Central memory CD8-positive, alpha-beta T cell (primary cell): ENCODE data around the gene WDR33.

Experiments
- ATAC-seq: fragments of 150-1000 bp; cut with Tn5 transposase; replicated peaks from 2 replicates; pipeline ENCODE4 v1.10.0; 2022; ENCODE audit warnings: mild to moderate bottlenecking, moderate FRiP score, moderate number of reproducible peaks; ENCODE audit not compliant: poor library complexity, severe bottlenecking; ENCODE audit errors: extremely low read depth
- DNase-seq, 2 donors: peaks; one replicate each; pipeline ENCODE4 v3.0.0; 2021; ENCODE audit warnings: low spot score in 2 of 2
- H3K27ac Mint-ChIP-seq: one replicate; pipeline ENCODE4 v1.8.0; 2022; ENCODE audit warnings: low read depth, mild to moderate bottlenecking, moderate library complexity, mixed read lengths
- H3K27me3 Mint-ChIP-seq: one replicate; pipeline ENCODE4 v1.8.0; 2022; ENCODE audit warnings: mixed read lengths
- H3K36me3 Mint-ChIP-seq: one replicate; pipeline ENCODE4 v1.8.0; 2022; ENCODE audit warnings: mild to moderate bottlenecking, moderate library complexity, mixed read lengths; ENCODE audit not compliant: insufficient read depth
- H3K4me1 Mint-ChIP-seq: one replicate; pipeline ENCODE4 v1.8.0; 2022; ENCODE audit warnings: mixed read lengths
- H3K4me3 Mint-ChIP-seq: one replicate; pipeline ENCODE4 v1.8.0; 2022; ENCODE audit warnings: mild to moderate bottlenecking, moderate library complexity, mixed read lengths
- H3K9me3 Mint-ChIP-seq: one replicate; pipeline ENCODE4 v1.8.0; 2022; ENCODE audit warnings: mixed read lengths

Gene WDR33

GRCh38 chr2:127654838-127655175 lies 156.2 kb downstream of the WDR33 start:
- H3K27ac Mint-ChIP-seq, result no peak overlapping the region
- peaks cover under 1% of the 10 kb centered on the region for H3K4me1 Mint-ChIP-seq
- peaks cover 3% of the 10 kb centered on the region for H3K36me3 Mint-ChIP-seq
- H3K4me3 Mint-ChIP-seq, result no peak overlapping the region
- DNase-seq (no peak), ATAC-seq (no peak)
- H3K9me3 Mint-ChIP-seq, result no peaks in the 10 kb centered on the region
- peaks cover 15% of the 10 kb centered on the region for H3K27me3 Mint-ChIP-seq

DNA sequence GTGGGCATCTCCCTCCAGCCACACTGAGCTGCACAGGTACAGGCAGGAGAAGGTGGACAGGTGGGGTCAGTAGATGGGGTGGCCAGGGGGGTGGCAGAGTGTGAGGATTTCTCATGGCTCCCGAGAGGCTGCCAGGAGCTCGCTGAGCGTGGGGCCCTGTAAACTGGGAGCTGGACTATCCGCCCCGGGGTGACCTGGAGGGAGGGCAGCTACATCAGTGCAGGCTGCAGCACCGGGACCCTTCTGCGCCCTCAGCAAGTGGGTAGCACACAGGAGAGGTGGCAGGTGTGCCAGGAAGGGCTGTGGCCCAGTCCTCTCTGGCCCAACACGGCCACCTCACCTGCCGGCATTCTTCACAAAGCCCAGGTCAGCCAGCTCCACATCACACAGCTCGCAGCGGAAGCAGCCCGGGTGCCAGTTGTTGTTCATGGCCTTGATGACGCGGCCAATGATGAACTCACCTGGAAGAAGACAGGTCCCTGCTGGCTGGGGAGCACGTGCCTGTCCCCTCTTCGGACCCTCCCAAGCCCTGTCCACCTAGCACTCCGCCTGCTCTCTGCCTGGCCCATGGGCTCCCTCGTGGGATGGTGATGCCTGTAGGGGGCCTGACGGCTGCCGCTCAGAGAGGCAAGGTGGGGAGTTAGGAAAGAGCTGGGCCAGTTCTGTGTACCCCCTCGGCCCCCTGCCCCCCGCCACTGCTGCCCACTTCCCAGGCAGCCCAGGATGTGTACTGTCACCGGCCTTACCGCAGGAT lies 156.7 kb downstream of the WDR33 start:
- peaks cover 5% of the 10 kb centered on the region for H3K4me1 Mint-ChIP-seq
- H3K4me3 Mint-ChIP-seq, result no peak overlapping the region
- ATAC-seq, result no peak
- H3K9me3 Mint-ChIP-seq, result no peaks in the 10 kb centered on the region
- no peak overlapping the region for H3K27ac Mint-ChIP-seq
- no peak for DNase-seq
- peaks cover 1% of the 10 kb centered on the region for H3K36me3 Mint-ChIP-seq
- peaks cover 15% of the 10 kb centered on the region for H3K27me3 Mint-ChIP-seq

DNA sequence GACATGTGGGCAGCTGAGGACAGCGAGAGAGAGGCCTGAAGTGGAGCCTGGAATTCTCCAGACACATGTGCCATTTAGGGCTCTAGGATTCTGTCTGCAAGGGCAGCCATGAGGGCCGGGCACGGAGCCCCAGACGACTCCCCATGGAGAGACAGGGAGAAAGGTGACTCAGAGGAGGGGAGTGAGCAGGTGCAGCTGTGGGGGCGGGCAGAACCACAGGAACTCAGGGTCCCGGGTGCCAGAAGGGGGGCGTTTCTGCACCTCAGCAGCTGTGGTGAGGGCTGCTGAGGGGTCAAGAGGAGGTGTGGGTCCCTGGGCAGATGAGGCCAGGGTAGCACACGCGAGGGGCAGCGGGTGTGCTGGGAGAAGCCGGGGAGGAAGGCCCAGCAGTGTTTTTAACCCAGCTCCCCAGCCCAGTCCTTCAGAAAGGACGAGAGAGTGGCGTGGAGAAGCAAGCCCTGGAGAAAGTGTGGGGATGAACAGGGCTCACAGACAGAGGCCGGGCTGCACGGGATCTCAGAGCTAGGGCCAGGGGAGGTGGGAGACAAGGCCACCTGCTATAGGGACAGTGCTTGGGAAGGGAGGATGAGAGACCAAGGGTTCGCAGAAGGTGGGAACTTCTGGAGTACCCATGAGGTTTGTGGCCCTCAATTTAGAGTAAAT lies 157.4 kb downstream of the WDR33 start:
- peaks cover 5% of the 10 kb centered on the region for H3K4me1 Mint-ChIP-seq
- ATAC-seq (no peak), DNase-seq (no peak)
- peaks cover 15% of the 10 kb centered on the region for H3K27me3 Mint-ChIP-seq
- H3K4me3 Mint-ChIP-seq, result no peak overlapping the region
- H3K36me3 Mint-ChIP-seq, result peaks cover 1% of the 10 kb centered on the region
- no peak overlapping the region for H3K27ac Mint-ChIP-seq
- H3K9me3 Mint-ChIP-seq, result no peaks in the 10 kb centered on the region

DNA sequence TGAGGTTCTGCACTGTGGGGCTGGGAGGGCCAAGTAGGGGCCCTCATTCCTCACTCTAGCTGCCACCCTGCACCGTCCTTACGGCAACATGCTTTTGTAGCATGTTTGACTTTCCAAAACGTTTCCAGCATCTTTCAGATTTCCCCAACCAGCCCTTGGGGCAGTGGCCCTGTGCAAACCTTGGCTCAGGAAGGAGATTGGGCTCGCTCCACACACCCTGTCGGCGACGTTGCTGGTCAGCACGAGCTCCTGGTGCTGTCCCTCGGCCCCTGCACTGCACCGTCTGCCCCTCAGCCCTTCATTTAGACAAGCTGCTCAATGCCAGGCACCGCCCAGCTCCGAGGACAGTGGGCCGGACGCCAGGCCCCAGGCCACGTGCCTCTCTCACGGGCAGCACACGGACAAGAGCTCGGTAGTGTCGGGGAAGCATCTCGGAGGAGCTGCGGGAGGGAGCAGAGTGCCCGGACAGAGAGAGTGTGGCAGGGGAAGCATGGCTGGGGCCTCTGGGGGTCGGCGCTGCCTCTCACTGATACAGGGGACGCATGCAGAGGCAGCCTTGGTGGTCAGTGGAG lies 158.1 kb downstream of the WDR33 start:
- peaks cover 5% of the 10 kb centered on the region for H3K4me1 Mint-ChIP-seq

DNA sequence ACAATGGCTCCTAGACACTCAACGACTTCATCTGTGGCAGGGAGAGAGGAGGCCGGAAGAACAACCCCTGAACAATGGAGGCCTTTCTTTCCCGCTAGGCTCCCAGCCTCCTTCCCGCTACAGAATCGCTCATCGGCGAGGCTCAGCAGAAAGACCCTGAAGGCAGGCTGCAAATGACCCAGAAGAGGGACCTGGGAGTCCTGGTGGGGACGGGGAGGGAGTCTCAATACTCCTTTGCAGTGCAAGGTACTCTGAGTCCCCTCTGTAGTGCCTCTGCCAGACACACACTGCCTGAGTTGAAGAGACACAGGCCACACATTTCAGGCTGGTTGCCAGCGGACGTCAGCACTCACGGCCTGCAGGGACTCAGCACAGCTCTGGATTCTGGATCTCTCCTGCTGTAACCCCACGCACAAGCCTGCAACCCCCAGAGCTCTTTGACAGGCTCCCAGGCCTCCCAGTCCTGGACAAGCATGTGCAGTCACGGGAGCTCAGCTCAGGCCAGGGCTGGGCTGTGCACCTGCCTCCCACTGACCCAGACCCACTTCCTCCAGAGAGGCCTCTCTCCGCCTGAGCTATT lies 158.9 kb downstream of the WDR33 start:
- peaks cover 5% of the 10 kb centered on the region for H3K4me1 Mint-ChIP-seq
- peaks cover 15% of the 10 kb centered on the region for H3K27me3 Mint-ChIP-seq
- ATAC-seq (no peak), DNase-seq (no peak)
- peaks cover 5% of the 10 kb centered on the region for H3K36me3 Mint-ChIP-seq
- H3K9me3 Mint-ChIP-seq, result no peaks in the 10 kb centered on the region
- H3K27ac Mint-ChIP-seq, result no peak overlapping the region
- H3K4me3 Mint-ChIP-seq, result no peak overlapping the region

More for the DNA sequence above, 158.1 kb downstream of the WDR33 start:
- DNase-seq (no peak), ATAC-seq (no peak)
- Mint-ChIP-seq H3K27me3 (peaks cover 15% of the 10 kb centered on the region), H3K4me3 (no peak overlapping the region), H3K27ac (no peak overlapping the region), H3K9me3 (no peaks in the 10 kb centered on the region), H3K36me3 (peaks cover 2% of the 10 kb centered on the region)

DNA sequence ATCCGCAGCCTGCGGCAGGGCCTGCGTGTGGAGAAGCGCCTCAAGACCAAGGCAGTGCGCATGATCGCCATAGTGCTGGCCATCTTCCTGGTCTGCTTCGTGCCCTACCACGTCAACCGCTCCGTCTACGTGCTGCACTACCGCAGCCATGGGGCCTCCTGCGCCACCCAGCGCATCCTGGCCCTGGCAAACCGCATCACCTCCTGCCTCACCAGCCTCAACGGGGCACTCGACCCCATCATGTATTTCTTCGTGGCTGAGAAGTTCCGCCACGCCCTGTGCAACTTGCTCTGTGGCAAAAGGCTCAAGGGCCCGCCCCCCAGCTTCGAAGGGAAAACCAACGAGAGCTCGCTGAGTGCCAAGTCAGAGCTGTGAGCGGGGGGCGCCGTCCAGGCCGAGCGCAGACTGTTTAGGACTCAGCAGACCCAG lies 159.6 kb downstream of the WDR33 start:
- no peaks in the 10 kb centered on the region for H3K9me3 Mint-ChIP-seq
- H3K27me3 Mint-ChIP-seq, result peaks cover 15% of the 10 kb centered on the region
- no peak overlapping the region for H3K4me3 Mint-ChIP-seq
- DNase-seq (no peak), ATAC-seq (no peak)
- H3K36me3 Mint-ChIP-seq, result peaks cover 5% of the 10 kb centered on the region
- H3K4me1 Mint-ChIP-seq, result peaks cover 5% of the 10 kb centered on the region
- no peak overlapping the region for H3K27ac Mint-ChIP-seq
